GM18951 (cell line): ENCODE measurements around the gene PPP1R14B.

Experiments
- POLR2A ChIP-seq: IDR thresholded peaks from 4 replicates; pipeline ENCODE4 v1.6.1; 2011; ENCODE audit warnings: mild to moderate bottlenecking; ENCODE audit not compliant: insufficient read length, insufficient read depth; ENCODE audit errors: extremely low read depth
- in situ Hi-C: fragments of 300-500 bp; cut with MboI; formaldehyde crosslinking; loops from one replicate; pipeline ENCODE4 v1.12.0; 2022; ENCODE audit warnings: low sequenced_read_pairs, mixed read lengths, inconsistent platforms; ENCODE audit not compliant: unreplicated experiment

PPP1R14B gene

GRCh38 chr11:64268893-64269539, 22.3 kb upstream of the PPP1R14B start:
- TF ChIP-seq POLR2A = no peak
- in situ Hi-C loops = no loop called here

DNA sequence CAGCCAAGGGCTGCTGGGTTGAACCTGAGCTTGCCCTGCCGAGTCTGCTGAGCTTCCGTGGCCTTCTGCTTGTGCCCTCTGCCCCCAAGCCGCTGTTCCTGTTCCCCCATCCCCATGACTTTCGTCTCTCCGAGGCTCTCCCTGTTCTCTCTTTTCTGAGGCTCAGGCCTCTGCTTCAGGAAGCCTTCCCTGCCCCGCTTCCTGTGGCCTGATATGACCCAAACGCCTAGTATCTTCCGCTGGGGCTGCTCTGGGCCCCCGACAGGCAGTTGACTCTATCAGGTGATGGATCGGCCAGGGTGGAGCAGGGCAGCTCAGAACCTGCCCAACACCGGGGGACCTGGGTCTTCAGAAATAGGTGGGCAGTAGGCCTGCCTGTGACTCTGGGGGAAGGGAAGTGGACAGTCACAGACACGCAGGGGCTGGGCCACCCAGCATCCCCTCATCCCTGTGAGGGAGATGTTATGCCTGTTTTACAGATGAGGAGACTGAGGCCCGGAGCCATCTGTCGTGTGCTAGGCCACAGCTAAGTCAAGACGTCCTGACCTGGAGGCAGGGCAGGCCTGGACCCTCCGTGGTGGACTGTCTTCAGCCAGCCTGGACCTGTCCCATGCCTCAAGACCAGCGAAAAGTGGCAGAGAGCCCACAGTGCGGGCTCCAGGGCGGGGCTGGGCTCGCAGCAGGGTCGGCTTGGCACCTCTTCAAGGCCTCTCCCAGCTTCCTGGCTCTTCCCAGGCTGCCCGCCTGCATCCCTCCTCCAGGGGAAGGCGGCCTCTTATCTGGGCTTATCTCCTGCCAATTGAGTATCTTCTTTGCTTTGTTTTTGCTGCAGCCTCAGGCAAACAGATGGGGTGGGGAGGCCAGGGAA, 21.5 kb upstream of the PPP1R14B start:
- no peak for TF ChIP-seq POLR2A
- in situ Hi-C loops = no loop called here

GRCh38 chr11:64267207-64267945, 20.6 kb upstream of the PPP1R14B start:
- TF ChIP-seq POLR2A = no peak
- in situ Hi-C loops = no loop called here

- in situ Hi-C loops = no loop called here
- TF ChIP-seq POLR2A = no peak
Measured at GRCh38 chr11:64266339-64266738, 19.6 kb upstream of the PPP1R14B start.

DNA sequence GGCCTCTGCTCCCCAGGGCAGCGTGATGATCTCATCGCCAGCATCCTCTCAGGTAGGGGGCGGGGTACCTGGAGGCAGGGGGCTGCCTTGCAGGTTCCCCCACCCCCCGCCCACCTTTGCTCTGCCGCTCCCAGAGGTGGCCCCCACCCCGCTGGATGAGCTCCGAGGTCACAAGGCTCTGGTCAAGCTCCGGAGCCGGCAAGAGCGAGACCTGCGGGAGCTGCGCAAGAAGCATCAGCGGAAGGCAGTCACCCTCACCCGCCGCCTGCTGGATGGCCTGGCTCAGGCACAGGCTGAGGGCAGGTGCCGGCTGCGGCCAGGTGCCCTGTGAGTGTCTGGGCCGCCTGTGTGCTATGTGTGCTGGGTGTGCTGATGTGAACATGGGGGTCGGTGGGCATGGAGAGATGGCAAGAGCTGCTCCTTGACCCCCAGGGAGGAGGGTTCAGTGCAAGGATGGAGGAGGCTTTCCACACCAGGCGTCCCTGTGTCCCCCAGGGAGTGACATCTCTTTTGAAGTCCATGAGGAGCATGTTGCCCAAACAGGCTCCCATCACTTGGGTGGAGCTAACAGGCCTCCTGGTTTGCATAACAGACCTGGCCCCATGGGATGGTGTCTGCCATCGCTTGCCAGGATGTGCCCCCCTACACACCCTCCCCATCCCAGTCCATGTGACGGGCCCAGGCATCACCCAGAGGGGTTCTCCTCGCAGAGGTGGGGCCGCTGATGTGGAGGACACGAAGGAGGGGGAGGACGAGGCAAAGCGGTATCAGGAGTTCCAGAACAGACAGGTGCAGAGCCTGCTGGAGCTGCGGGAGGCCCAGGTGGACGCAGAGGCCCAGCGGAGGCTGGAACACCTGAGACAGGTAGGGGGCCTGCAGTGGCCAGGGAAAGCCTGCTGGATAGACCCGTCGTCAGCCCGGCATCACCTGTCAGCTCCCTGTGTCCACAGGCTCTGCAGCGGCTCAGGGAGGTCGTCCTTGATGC, 18.7 kb upstream of the PPP1R14B start:
- TF ChIP-seq POLR2A = no peak

GRCh38 chr11:64264371-64264852, 17.7 kb upstream of the PPP1R14B start:
- in situ Hi-C loops = no loop called here
- no peak for TF ChIP-seq POLR2A

More for the DNA sequence above, 18.7 kb upstream of the PPP1R14B start:
- in situ Hi-C loops = no loop called here

DNA sequence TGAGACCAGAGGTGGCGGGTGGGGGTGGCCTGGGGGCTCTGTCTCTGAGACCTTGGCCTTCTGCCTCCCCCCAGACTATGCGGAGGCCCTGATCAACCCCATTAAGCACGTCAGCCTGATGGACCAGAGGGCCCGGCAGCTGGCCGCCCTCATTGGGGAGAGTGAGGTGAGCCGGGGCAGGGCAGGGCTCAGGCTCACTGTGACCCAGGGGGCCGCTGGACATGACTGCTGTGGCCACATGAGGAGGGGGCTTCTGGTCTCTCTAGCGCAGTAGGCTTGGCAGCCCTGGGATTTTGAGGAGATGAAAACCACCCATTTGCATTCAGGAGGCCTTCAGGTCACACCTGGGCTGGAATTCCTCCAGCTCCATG, 17.2 kb upstream of the PPP1R14B start:
- TF ChIP-seq POLR2A = no peak
- in situ Hi-C loops = no loop called here

GRCh38 chr11:64263021-64263946, 16.5 kb upstream of the PPP1R14B start:
- no peak for TF ChIP-seq POLR2A
- in situ Hi-C loops = no loop called here

GRCh38 chr11:64262271-64263002, 15.7 kb upstream of the PPP1R14B start:
- in situ Hi-C loops = no loop called here
- TF ChIP-seq POLR2A = no peak

DNA sequence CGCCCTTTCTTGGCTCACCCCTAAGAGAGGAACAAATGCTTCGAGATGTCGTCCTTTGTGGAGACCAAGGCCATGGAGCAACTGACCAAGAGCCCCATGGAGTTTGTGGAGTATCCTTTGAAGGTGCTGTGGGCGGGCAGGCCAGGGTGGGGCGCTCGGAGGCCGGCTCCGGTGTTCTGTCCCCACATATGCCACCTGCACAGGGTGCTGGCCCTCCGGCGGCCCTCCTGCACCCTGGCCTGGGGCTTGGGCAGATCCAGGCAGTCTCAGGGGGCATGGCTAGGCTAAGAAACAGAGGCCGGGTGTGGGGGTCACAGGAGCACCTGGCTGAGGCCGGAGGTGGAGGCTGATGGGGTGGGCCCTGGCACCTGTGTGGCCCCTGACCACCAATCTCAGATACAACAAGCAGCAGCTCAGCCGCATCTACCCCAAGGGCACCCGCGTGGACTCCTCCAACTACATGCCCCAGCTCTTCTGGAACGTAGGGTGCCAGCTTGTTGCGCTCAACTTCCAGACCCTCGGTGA, 14.9 kb upstream of the PPP1R14B start:
- no peak for TF ChIP-seq POLR2A
- in situ Hi-C loops = no loop called here
